Gastroesophageal sphincter (tissue), 4 donors: ENCODE data around the gene PLCB4. TPM values are rescaled to one million over a fixed set of nuclear protein-coding genes. Genes with fewer than 3 reads are reported as not detected.
A peak's percentile ranks its signal among the peaks of the same experiment; 100 is the strongest.

Experiments used
- ATAC-seq: fragments of 150-250 bp; one replicate; pipeline ENCODE4 v1.9.1; 2016; ENCODE audit warnings: mild to moderate bottlenecking, moderate library complexity
- H3K27ac ChIP-seq, 4 donors: fragments of 200-600 bp; sonication (generic) in 3 of 4; 1 replicate in 3 of 4; 2 replicates in 1 of 4; pipeline ENCODE4 v1.5.1; 2016 to 2019
- H3K27me3 ChIP-seq: fragments of 200-600 bp; sonication (generic); one replicate; pipeline ENCODE4 v1.5.1; 2019
- H3K36me3 ChIP-seq, 2 donors: fragments of 200-600 bp; sonication (generic); one replicate each; pipeline ENCODE4 v1.5.1; 2019; ENCODE audit warnings: control low read depth in 1 of 2
- H3K4me1 ChIP-seq, 3 donors: fragments of 200-600 bp; sonication (generic); 1 replicate in 2 of 3; 2 replicates in 1 of 3; pipeline ENCODE4 v1.5.1; 2016 to 2019; ENCODE audit warnings: control low read depth in 2 of 3
- H3K4me3 ChIP-seq, 2 donors: fragments of 200-600 bp; sonication (generic); one replicate each; pipeline ENCODE4 v1.5.1; 2019; ENCODE audit warnings: mild to moderate bottlenecking in 1 of 2, moderate library complexity in 1 of 2
- H3K9me3 ChIP-seq, 3 donors: fragments of 200-600 bp; sonication (generic); one replicate each; pipeline ENCODE4 v1.5.1; 2017 to 2019; ENCODE audit warnings: control low read depth in 2 of 3
- EP300 ChIP-seq: sonication (generic); formaldehyde crosslinking; IDR thresholded peaks from one replicate; pipeline ENCODE4 v1.6.1; 2017; ENCODE audit warnings: antibody characterized with exemption, mild to moderate bottlenecking
- POLR2A ChIP-seq, 2 donors: fragments of 450-650 bp; IDR thresholded peaks; one replicate each; pipeline ENCODE4 v1.6.1; 2017; ENCODE audit warnings: antibody characterized with exemption in 2 of 2, mild to moderate bottlenecking in 2 of 2, moderate library complexity in 1 of 2
- POLR2AphosphoS5 ChIP-seq: sonication (generic); formaldehyde crosslinking; IDR thresholded peaks from one replicate; pipeline ENCODE4 v1.6.1; 2017; ENCODE audit warnings: antibody characterized with exemption
- WGBS, 2 donors: methylation state at CpG; one replicate each; pipeline ENCODE4 v1.1.5; 2018; ENCODE audit warnings: low coverage in 1 of 2; 5-methylcytosine and 5-hydroxymethylcytosine counted together
- total RNA-seq, 4 donors: library from RNA; depleted of rRNA; stranded (reverse); fragments of >200 nt; gene quantifications; one replicate each; pipeline ENCODE4 v1.1.0, GENCODE V29; 2016
- TF ChIP-seq, protein P1 (sequence below), 4 experiments: fragments of 200-600 bp in 2 of 4; fragments of 450-650 bp in 2 of 4; sonication (generic) in 1 of 4; IDR thresholded peaks; one replicate each; pipeline ENCODE4 v1.5.1; 2017 to 2019; ENCODE audit warnings: antibody characterized with exemption in 4 of 4, mild to moderate bottlenecking in 2 of 4, moderate library complexity in 2 of 4

Gene PLCB4
- total RNA-seq, 4 donors from 2014 or later, result 21.9 to 109 (median 59.1) TPM

DNA sequence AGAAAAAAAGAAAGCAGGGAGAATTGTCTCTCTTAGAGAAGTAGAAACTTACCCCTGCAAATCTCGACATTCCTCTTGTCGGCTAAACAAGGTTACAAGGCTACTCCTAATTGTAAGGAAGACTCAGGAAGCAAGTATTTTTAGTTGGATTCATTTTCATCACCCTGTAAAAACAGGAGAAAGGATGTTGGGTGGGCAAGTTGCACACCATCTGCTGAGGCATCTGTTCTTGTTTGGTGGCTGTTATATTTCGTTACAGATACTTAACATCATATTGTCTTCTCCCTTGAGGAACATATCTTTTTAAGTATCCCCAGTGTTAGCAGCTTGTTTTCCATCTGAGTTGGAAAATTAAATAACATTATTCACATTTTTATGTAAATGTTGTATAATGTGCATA lies 187.5 kb downstream of the PLCB4 start:
- WGBS, 2 donors, result 81 to 89% methylated on average over 3 of the region's 3 CpGs
- Histone ChIP-seq H3K27me3 (no peaks in the 10 kb centered on the region), H3K9me3 (no peaks in the 10 kb centered on the region), H3K27ac (no peak overlapping the region), H3K4me3 (no peak overlapping the region), H3K36me3 (no peaks in the 10 kb centered on the region), H3K4me1 (peaks cover 0 to 10% (median 0%) of the 10 kb centered on the region in 3 donors)
- TF ChIP-seq POLR2A (IDR thresholded peaks at IDR 0.05) (no peak), POLR2AphosphoS5 (no peak), EP300 (no peak)
- TF ChIP-seq, protein P1, sequence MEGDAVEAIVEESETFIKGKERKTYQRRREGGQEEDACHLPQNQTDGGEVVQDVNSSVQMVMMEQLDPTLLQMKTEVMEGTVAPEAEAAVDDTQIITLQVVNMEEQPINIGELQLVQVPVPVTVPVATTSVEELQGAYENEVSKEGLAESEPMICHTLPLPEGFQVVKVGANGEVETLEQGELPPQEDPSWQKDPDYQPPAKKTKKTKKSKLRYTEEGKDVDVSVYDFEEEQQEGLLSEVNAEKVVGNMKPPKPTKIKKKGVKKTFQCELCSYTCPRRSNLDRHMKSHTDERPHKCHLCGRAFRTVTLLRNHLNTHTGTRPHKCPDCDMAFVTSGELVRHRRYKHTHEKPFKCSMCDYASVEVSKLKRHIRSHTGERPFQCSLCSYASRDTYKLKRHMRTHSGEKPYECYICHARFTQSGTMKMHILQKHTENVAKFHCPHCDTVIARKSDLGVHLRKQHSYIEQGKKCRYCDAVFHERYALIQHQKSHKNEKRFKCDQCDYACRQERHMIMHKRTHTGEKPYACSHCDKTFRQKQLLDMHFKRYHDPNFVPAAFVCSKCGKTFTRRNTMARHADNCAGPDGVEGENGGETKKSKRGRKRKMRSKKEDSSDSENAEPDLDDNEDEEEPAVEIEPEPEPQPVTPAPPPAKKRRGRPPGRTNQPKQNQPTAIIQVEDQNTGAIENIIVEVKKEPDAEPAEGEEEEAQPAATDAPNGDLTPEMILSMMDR (IDR thresholded peaks at IDR 0.05), result no peak
- no peak for ATAC-seq

DNA sequence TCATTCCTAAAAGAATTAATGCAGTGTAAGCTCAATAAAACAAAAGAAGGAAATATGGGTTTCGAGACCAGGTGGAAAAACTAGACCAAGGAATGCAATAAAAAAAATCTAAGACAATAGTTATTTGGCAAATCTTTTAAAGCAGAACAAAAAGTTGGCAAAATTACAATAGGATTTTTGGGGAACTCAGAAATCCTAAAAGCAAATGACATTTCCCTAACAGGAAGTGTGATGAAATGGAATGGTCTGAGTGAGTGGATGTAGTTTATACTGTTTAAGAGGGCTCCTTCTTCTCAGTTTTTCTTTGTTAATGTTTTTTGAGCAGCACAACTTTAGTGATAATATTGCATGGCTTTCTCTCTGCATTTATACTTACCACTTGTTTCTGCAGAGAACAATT lies 190.0 kb downstream of the PLCB4 start:
- WGBS, 2 donors, result 63 to 100% methylated on average over 1 of the region's 1 CpG
- no peak overlapping the region for H3K4me3 ChIP-seq
- no peaks in the 10 kb centered on the region for H3K27me3 ChIP-seq
- TF ChIP-seq POLR2A (IDR thresholded peaks at IDR 0.05) (no peak), EP300 (no peak), POLR2AphosphoS5 (no peak)
- TF ChIP-seq, protein P1 (IDR thresholded peaks at IDR 0.05), result no peak
- H3K27ac ChIP-seq, result no peak overlapping the region
- H3K36me3 ChIP-seq, result no peaks in the 10 kb centered on the region
- H3K9me3 ChIP-seq, result no peaks in the 10 kb centered on the region
- ATAC-seq, result no peak
- H3K4me1 ChIP-seq, result peaks cover 6 to 17% (median 6%) of the 10 kb centered on the region in 3 donors

DNA sequence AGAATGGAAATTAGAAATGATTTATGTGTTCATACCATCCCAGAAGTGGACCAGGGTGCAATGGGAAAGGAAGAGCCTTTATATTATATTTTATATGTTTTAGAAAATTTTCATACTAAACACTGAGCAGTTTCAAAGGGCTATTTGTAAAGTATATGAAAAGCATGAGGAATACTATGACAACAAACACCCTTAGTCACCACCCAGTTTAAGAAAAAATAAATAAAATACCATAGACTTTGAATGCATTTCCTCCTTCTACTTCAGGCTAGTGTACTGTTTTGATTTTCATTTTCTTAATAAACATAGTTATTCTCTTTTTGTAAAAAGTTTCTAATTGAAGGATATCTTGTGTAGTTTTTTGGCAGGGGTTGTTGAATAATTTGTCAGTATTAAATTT lies 191.1 kb downstream of the PLCB4 start:
- TF ChIP-seq, protein P1 (IDR thresholded peaks at IDR 0.05), result no peak
- TF ChIP-seq POLR2A (IDR thresholded peaks at IDR 0.05) (no peak), EP300 (no peak), POLR2AphosphoS5 (no peak)
- H3K27me3 ChIP-seq, result no peaks in the 10 kb centered on the region
- no peaks in the 10 kb centered on the region for H3K36me3 ChIP-seq
- ATAC-seq, result no peak
- no peak overlapping the region for H3K27ac ChIP-seq
- H3K4me3 ChIP-seq, result no peak overlapping the region
- no peaks in the 10 kb centered on the region for H3K9me3 ChIP-seq
- peaks cover 6 to 17% (median 6%) of the 10 kb centered on the region in 3 donors for H3K4me1 ChIP-seq

DNA sequence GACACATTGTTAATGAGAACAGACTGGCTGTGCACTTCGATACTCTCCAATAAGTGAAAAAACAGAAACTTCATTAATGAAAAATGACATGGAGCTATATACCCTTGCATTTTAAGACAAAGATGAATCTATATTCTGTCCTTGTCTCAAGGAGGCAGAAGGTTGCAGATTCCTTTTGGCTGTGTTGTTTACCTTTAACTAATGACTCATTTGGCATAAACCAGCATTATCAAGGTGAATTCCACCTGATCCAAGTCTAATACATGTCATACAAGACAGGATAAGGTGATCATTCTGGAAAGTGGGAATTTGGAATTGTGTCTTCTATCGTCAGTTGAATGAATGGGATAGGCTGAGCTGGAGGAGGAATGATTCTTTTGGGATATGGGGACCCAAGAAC lies 192.9 kb downstream of the PLCB4 start:
- H3K27me3 ChIP-seq, result no peaks in the 10 kb centered on the region
- no peak overlapping the region for H3K4me3 ChIP-seq
- no peaks in the 10 kb centered on the region for H3K9me3 ChIP-seq
- peaks cover 6 to 17% (median 6%) of the 10 kb centered on the region in 3 donors for H3K4me1 ChIP-seq
- 100% methylated on average over 2 of the region's 2 CpGs for WGBS, 2 donors
- TF ChIP-seq POLR2A (IDR thresholded peaks at IDR 0.05), result no peak
- TF ChIP-seq EP300, result no peak
- TF ChIP-seq, protein P1 (IDR thresholded peaks at IDR 0.05), result no peak
- no peak for TF ChIP-seq POLR2AphosphoS5
- no peaks in the 10 kb centered on the region for H3K36me3 ChIP-seq
- no peak for ATAC-seq
- no peak overlapping the region for H3K27ac ChIP-seq

DNA sequence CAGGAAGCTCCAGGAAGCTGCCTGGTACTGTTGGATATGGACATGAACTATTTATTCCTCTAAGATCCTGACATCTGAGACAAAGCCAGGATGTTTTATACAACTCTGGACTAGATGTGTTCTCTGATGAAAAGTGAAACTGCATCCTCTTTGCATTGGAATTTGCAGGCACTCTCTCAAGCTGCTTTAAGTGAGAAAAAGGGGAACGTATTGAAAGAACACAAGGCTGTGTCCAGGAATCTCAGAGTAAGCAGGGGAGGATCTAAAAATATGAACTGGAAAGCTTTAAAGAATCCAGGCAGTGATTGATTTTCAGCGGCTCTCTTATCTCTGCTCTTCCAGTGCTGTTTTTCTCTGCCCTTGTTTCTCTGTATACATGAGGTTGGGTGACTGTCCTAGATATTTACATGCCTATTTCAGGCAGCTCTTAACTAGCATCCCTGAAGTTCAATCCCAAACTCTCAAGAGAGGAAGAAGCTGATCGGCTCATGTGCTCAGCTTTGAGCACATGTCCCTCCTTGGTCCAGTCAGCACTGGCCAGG lies 193.8 kb downstream of the PLCB4 start:
- no peak for TF ChIP-seq POLR2A (IDR thresholded peaks at IDR 0.05)
- no peak for TF ChIP-seq EP300
- ATAC-seq, result no peak
- Histone ChIP-seq H3K4me1 (peaks cover 6 to 17% (median 6%) of the 10 kb centered on the region in 3 donors), H3K27me3 (no peaks in the 10 kb centered on the region), H3K9me3 (no peaks in the 10 kb centered on the region), H3K27ac (peak overlapping the region; percentile 22 to 54 (median 38)), H3K36me3 (no peaks in the 10 kb centered on the region), H3K4me3 (peak overlapping the region in 1 of 2 donors; percentile 12)
- 16 to 23% methylated on average over 3 of the region's 3 CpGs for WGBS, 2 donors
